Body of pancreas (tissue), 4 donors: ENCODE data around the gene DGKG. TPM values are rescaled to one million over a fixed set of nuclear protein-coding genes. Genes with fewer than 3 reads are reported as not detected.

Experiments used
- ATAC-seq: fragments of 150-250 bp; one replicate; pipeline ENCODE4 v1.9.1; 2016
- DNase-seq, 4 donors: peaks; one replicate each; pipeline ENCODE4 v3.0.0-alpha.2; 2019
- H3K27ac ChIP-seq, 4 donors: fragments of 200-600 bp; sonication (generic); 1 replicate in 3 of 4; 2 replicates in 1 of 4; pipeline versions ENCODE4 v1.5.1 to v1.6.1; 2016 to 2019; ENCODE audit warnings: mild to moderate bottlenecking in 1 of 4, mixed read lengths in 1 of 4, moderate library complexity in 1 of 4
- H3K27me3 ChIP-seq, 2 donors: fragments of 200-600 bp; sonication (generic); one replicate each; pipeline ENCODE4 v1.6.0; 2016; ENCODE audit warnings: mild to moderate bottlenecking in 1 of 2
- H3K36me3 ChIP-seq, 2 donors: fragments of 200-600 bp; sonication (generic); replicated peaks in 1 of 2; 2 replicates each; pipeline ENCODE4 v1.5.1; 2016; ENCODE audit warnings: low read depth in 2 of 2; ENCODE audit not compliant: insufficient read depth in 1 of 2
- H3K4me1 ChIP-seq: fragments of 200-600 bp; sonication (generic); one replicate; pipeline ENCODE4 v1.6.0; 2016
- H3K4me3 ChIP-seq, 2 donors: fragments of 200-600 bp; sonication (generic); 1 replicate in 1 of 2; 2 replicates in 1 of 2; pipeline ENCODE4 v1.5.1; 2016 to 2019
- H3K9me3 ChIP-seq, 3 donors: fragments of 200-600 bp; sonication (generic); 1 replicate in 2 of 3; 2 replicates in 1 of 3; pipeline ENCODE4 v1.5.1; 2016
- CTCF ChIP-seq, 7 experiments: fragments of 450-650 bp in 4 of 7; fragments of 200-600 bp in 3 of 7; sonication (generic) in 3 of 7; IDR thresholded peaks; one replicate each; pipeline ENCODE4 v1.5.1; 2016 to 2019; ENCODE audit warnings: antibody characterized with exemption in 7 of 7
- POLR2A ChIP-seq, 3 donors: fragments of 450-650 bp; IDR thresholded peaks; one replicate each; pipeline ENCODE4 v1.6.1; 2016; ENCODE audit warnings: antibody characterized with exemption in 3 of 3, mild to moderate bottlenecking in 2 of 3
- WGBS, 2 donors: methylation state at CpG; one replicate each; pipeline ENCODE4 v1.1.5; 2017; 5-methylcytosine and 5-hydroxymethylcytosine counted together
- intact Hi-C: fragments of 100-400 bp; cut with DNase I; formaldehyde crosslinking; loops from one replicate; pipeline ENCODE4 v1.15.1; 2023
- total RNA-seq, 2 donors: library from RNA; depleted of rRNA; stranded (reverse); fragments of >200 nt; gene quantifications; one replicate each; pipeline ENCODE4 v1.1.0, GENCODE V29; 2016

DGKG gene
- total RNA-seq, 2 donors from 2014 or later: 0.78 to 16.2 TPM

GRCh38 chr3:186216900-186217819 is 144.9 kb downstream of the DGKG start:
- Histone ChIP-seq H3K9me3 (no peaks in the 10 kb centered on the region), H3K36me3 (no peaks in the 10 kb centered on the region), H3K27me3 (no peaks in the 10 kb centered on the region), H3K4me1 (peaks cover 8% of the 10 kb centered on the region), H3K4me3 (no peak overlapping the region), H3K27ac (no peak overlapping the region)
- DNase-seq: no peak
- WGBS, 2 donors: 82 to 93% methylated on average over 4 of the region's 4 CpGs
- intact Hi-C loops: no loop called here
- ATAC-seq: no peak
- TF ChIP-seq POLR2A (IDR thresholded peaks at IDR 0.05) (no peak), CTCF (IDR thresholded peaks at IDR 0.05) (no peak)

GRCh38 chr3:186214670-186215069 is 147.4 kb downstream of the DGKG start:
- intact Hi-C loops: no loop called here
- no peak for DNase-seq
- Histone ChIP-seq H3K4me3 (no peak overlapping the region), H3K9me3 (no peaks in the 10 kb centered on the region), H3K27me3 (no peaks in the 10 kb centered on the region), H3K36me3 (no peaks in the 10 kb centered on the region), H3K4me1 (peaks cover 13% of the 10 kb centered on the region), H3K27ac (no peak overlapping the region)
- ATAC-seq: no peak
- TF ChIP-seq POLR2A (IDR thresholded peaks at IDR 0.05) (no peak), CTCF (IDR thresholded peaks at IDR 0.05) (no peak)
- WGBS, 2 donors: 66 to 72% methylated on average over 2 of the region's 2 CpGs

GRCh38 chr3:186213946-186214345 is 148.1 kb downstream of the DGKG start:
- no peak for DNase-seq
- WGBS, 2 donors: 76 to 80% methylated on average over 4 of the region's 4 CpGs
- Histone ChIP-seq H3K36me3 (no peaks in the 10 kb centered on the region), H3K27ac (no peak overlapping the region), H3K4me3 (no peak overlapping the region), H3K27me3 (no peaks in the 10 kb centered on the region), H3K9me3 (no peaks in the 10 kb centered on the region), H3K4me1 (peaks cover 20% of the 10 kb centered on the region)
- intact Hi-C loops: no loop called here
- no peak for ATAC-seq
- no peak for TF ChIP-seq CTCF (IDR thresholded peaks at IDR 0.05)
- TF ChIP-seq POLR2A (IDR thresholded peaks at IDR 0.05): no peak

GRCh38 chr3:186212611-186213010 is 149.4 kb downstream of the DGKG start:
- Histone ChIP-seq H3K36me3 (no peaks in the 10 kb centered on the region), H3K27ac (no peak overlapping the region), H3K9me3 (no peaks in the 10 kb centered on the region), H3K4me1 (peaks cover 24% of the 10 kb centered on the region), H3K4me3 (no peak overlapping the region), H3K27me3 (no peaks in the 10 kb centered on the region)
- WGBS, 2 donors: 82 to 92% methylated on average over 3 of the region's 3 CpGs
- intact Hi-C loops: no loop called here
- ATAC-seq (no peak), DNase-seq (no peak)
- TF ChIP-seq CTCF (IDR thresholded peaks at IDR 0.05) (no peak), POLR2A (IDR thresholded peaks at IDR 0.05) (no peak)
